ENCODE results near the gene RNU6-1. TPM values are rescaled to one million over a fixed set of nuclear protein-coding genes. Genes with fewer than 3 reads are reported as not detected.

RNU6-1 gene
- polyA plus RNA-seq, 1 of the 3 experiments (the other 2 are of a cell fraction), result not detected

GRCh38 chr15:67820122-67820991 is 19.5 kb downstream of the RNU6-1 start:
- WGBS (ENCODE audit: low lambda C conversion rate), result 94% methylated on average over 44 of the region's 50 CpGs
- Histone ChIP-seq H3K36me3 (replicated peaks in 1 of 2; ENCODE audit: control insufficient read depth in 1 of 2, insufficient read depth in 2 of 2, low read length in 1 of 2) (no peaks in the 10 kb centered on the region), H3F3A (replicated peaks; ENCODE audit: insufficient read depth) (no peaks in the 10 kb centered on the region), H3K9me3 (no peaks in the 10 kb centered on the region), H3K27ac (ENCODE audit: low read depth in 2 of 2, low read length in 1 of 2) (no peak overlapping the region), H3K9ac (no peak overlapping the region), H3K27me3 (ENCODE audit: insufficient read depth) (peaks cover 36% of the 10 kb centered on the region), H2AFZ (ENCODE audit: low read depth) (no peak overlapping the region), H3K4me3 (ENCODE audit: low read depth in 2 of 2, low read length in 1 of 2) (no peak overlapping the region), H4K20me1 (ENCODE audit: insufficient read depth) (no peaks in the 10 kb centered on the region), H3K79me2 (ENCODE audit: insufficient read depth) (no peaks in the 10 kb centered on the region), H3K9me2 (no peaks in the 10 kb centered on the region), H3K4me1 (ENCODE audit: control insufficient read depth in 1 of 2, insufficient read depth in 2 of 2, low read depth in 1 of 2, low read length in 1 of 2) (peaks cover 0 to 22% of the 10 kb centered on the region in 2 experiments; a peak in 2 of 4 replicates), H3K4me2 (no peak overlapping the region)
- DNase-seq, result no peak
- no peak for TF ChIP-seq REST (IDR thresholded peaks at IDR 0.05; ENCODE audit: low read depth, low read length)
- TF ChIP-seq, protein P1, sequence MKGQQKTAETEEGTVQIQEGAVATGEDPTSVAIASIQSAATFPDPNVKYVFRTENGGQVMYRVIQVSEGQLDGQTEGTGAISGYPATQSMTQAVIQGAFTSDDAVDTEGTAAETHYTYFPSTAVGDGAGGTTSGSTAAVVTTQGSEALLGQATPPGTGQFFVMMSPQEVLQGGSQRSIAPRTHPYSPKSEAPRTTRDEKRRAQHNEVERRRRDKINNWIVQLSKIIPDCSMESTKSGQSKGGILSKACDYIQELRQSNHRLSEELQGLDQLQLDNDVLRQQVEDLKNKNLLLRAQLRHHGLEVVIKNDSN (IDR thresholded peaks at IDR 0.05; ENCODE audit: borderline replicate concordance, low read depth), result no peak
- no peak for TF ChIP-seq YY1 (IDR thresholded peaks at IDR 0.05; ENCODE audit: low read depth)
- TF ChIP-seq, protein P2, sequence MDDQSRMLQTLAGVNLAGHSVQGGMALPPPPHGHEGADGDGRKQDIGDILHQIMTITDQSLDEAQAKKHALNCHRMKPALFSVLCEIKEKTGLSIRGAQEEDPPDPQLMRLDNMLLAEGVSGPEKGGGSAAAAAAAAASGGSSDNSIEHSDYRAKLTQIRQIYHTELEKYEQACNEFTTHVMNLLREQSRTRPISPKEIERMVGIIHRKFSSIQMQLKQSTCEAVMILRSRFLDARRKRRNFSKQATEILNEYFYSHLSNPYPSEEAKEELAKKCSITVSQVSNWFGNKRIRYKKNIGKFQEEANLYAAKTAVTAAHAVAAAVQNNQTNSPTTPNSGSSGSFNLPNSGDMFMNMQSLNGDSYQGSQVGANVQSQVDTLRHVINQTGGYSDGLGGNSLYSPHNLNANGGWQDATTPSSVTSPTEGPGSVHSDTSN (IDR thresholded peaks at IDR 0.05), result no peak
- TF ChIP-seq GABPA (IDR thresholded peaks at IDR 0.05; ENCODE audit: low read depth), result no peak
- TF ChIP-seq POLR2AphosphoS5 (IDR thresholded peaks at IDR 0.05; ENCODE audit: low read depth, low read length), result no peak
- no peak for TF ChIP-seq SMC3 (IDR thresholded peaks at IDR 0.05; ENCODE audit: low read depth, low read length)
- no peak for TF ChIP-seq SIN3A (IDR thresholded peaks at IDR 0.05; ENCODE audit: borderline replicate concordance, low read depth, low read length)
- TF ChIP-seq, protein P3, sequence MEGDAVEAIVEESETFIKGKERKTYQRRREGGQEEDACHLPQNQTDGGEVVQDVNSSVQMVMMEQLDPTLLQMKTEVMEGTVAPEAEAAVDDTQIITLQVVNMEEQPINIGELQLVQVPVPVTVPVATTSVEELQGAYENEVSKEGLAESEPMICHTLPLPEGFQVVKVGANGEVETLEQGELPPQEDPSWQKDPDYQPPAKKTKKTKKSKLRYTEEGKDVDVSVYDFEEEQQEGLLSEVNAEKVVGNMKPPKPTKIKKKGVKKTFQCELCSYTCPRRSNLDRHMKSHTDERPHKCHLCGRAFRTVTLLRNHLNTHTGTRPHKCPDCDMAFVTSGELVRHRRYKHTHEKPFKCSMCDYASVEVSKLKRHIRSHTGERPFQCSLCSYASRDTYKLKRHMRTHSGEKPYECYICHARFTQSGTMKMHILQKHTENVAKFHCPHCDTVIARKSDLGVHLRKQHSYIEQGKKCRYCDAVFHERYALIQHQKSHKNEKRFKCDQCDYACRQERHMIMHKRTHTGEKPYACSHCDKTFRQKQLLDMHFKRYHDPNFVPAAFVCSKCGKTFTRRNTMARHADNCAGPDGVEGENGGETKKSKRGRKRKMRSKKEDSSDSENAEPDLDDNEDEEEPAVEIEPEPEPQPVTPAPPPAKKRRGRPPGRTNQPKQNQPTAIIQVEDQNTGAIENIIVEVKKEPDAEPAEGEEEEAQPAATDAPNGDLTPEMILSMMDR (IDR thresholded peaks at IDR 0.05), result no peak
- TF ChIP-seq ELF1 (IDR thresholded peaks at IDR 0.05), result no peak
- ChIA-PET POLR2A (no interaction called here), CTCF (interaction anchor here (1.0 to 2.2 kb wide), 3 partner anchors 11 to 363 kb away, joined by 3 to 4 read pairs (median 4); no protein-coding TSS in a partner anchor)

Measured in SK-N-SH (cell line).